H1 (cell line): ENCODE measurements around the gene UBE2E2. TPM values are rescaled to one million over a fixed set of nuclear protein-coding genes. Genes with fewer than 3 reads are reported as not detected.
A peak's percentile ranks its signal among the peaks of the same experiment; 100 is the strongest.

Experiments
- CTCF ChIA-PET: fragments of 300-600 bp; sonication (Branson Sonifier 250); formaldehyde crosslinking; loops from one replicate; lab custom pipeline; 2021; ENCODE audit not compliant: partially characterized antibody; lab: Charles Lee
- POLR2A ChIA-PET: fragments of 300-600 bp; sonication (Branson Sonifier 250); formaldehyde crosslinking; loops from one replicate; lab custom pipeline; 2021; ENCODE audit warnings: inconsistent platforms; ENCODE audit not compliant: partially characterized antibody; lab: Charles Lee
- DNase-seq, 2 experiments: peaks; one replicate each; pipeline versions ENCODE4 v3.0.0 to v3.0.0-alpha.2; 2010 to 2022; ENCODE audit warnings: low spot score in 2 of 2, low read depth in 1 of 2, mixed read lengths in 1 of 2
- FAIRE-seq: peaks from 2 replicates; lab custom pipeline; 2011; peaks lifted over from hg19 to GRCh38; lab: Jason Lieb, UNC
- H2AFZ ChIP-seq: 2 replicates; pipeline ENCODE4 v1.8.1; 2012; ENCODE audit warnings: low read length, inconsistent platforms
- H2AK5ac ChIP-seq: 2 replicates; pipeline ENCODE4 v1.6.1; 2013; ENCODE audit warnings: low read depth, low read length
- H2BK120ac ChIP-seq: replicated peaks from 2 replicates; pipeline ENCODE3; 2013; ENCODE audit warnings: low read depth, low read length, inconsistent platforms
- H2BK12ac ChIP-seq: 2 replicates; pipeline ENCODE4 v1.6.1; 2013; ENCODE audit warnings: low read depth, low read length
- H2BK15ac ChIP-seq: 2 replicates; pipeline ENCODE4 v1.6.1; 2013; ENCODE audit warnings: low read length
- H2BK20ac ChIP-seq: 2 replicates; pipeline ENCODE4 v1.6.1; 2013; ENCODE audit warnings: low read length
- H2BK5ac ChIP-seq: 2 replicates; pipeline ENCODE4 v1.6.1; 2013; ENCODE audit warnings: low read depth, low read length
- H3K14ac ChIP-seq: 2 replicates; pipeline ENCODE4 v1.6.1; 2013; ENCODE audit warnings: inconsistent platforms; ENCODE audit not compliant: insufficient read length
- H3K18ac ChIP-seq: 2 replicates; pipeline ENCODE4 v1.6.1; 2013; ENCODE audit warnings: low read length; ENCODE audit errors: extremely low read depth
- H3K23ac ChIP-seq: 2 replicates; pipeline ENCODE4 v1.6.1; 2013; ENCODE audit warnings: inconsistent platforms; ENCODE audit not compliant: insufficient read length
- H3K23me2 ChIP-seq: 2 replicates; pipeline ENCODE4 v1.6.1; 2013; ENCODE audit warnings: low read depth, low read length
- H3K27ac ChIP-seq: 2 replicates; pipeline ENCODE4 v1.6.1; 2011; ENCODE audit warnings: low read depth, low read length, inconsistent platforms
- H3K27me3 ChIP-seq, 4 experiments: replicated peaks in 1 of 4; 1 replicate in 1 of 4; 2 replicates in 3 of 4; pipeline versions ENCODE4 v1.6.1 to v1.8.1; 2011 to 2013; ENCODE audit warnings: low read length in 3 of 4, mild to moderate bottlenecking in 3 of 4, inconsistent platforms in 2 of 4, mixed read lengths in 2 of 4, moderate library complexity in 1 of 4; ENCODE audit not compliant: control insufficient read depth in 3 of 4, insufficient read depth in 3 of 4; ENCODE audit errors: extremely low read depth in 1 of 4
- H3K36me3 ChIP-seq, 4 experiments: 2 replicates each; pipeline versions ENCODE4 v1.6.1 to v1.8.1; 2011 to 2013; ENCODE audit warnings: mild to moderate bottlenecking in 4 of 4, low read length in 3 of 4, moderate library complexity in 2 of 4, control low read depth in 1 of 4, inconsistent platforms in 1 of 4; ENCODE audit not compliant: insufficient read depth in 4 of 4, control insufficient read depth in 2 of 4
- H3K4ac ChIP-seq: replicated peaks from 2 replicates; pipeline ENCODE3; 2013; ENCODE audit warnings: low read length, low read depth, mixed read lengths, inconsistent platforms; ENCODE audit not compliant: insufficient read length
- H3K4me1 ChIP-seq, 4 experiments: replicated peaks in 1 of 4; 1 replicate in 1 of 4; 2 replicates in 3 of 4; pipeline versions ENCODE4 v1.6.1 to v1.8.1; 2011 to 2013; ENCODE audit warnings: low read length in 3 of 4, inconsistent platforms in 2 of 4, mixed read lengths in 1 of 4; ENCODE audit not compliant: insufficient read depth in 4 of 4, control insufficient read depth in 3 of 4
- H3K4me2 ChIP-seq, 2 experiments: 2 replicates each; pipeline versions ENCODE4 v1.6.1 to v1.8.1; 2011 to 2013; ENCODE audit warnings: low read depth in 2 of 2, low read length in 2 of 2, control low read depth in 1 of 2, inconsistent platforms in 1 of 2, mild to moderate bottlenecking in 1 of 2; ENCODE audit not compliant: insufficient read depth in 1 of 2
- H3K4me3 ChIP-seq, 4 experiments: fragments of 200-600, 300-600 bp in 1 of 4; sonication (generic), shearing (Covaris generic), sonication (Bioruptor Twin) in 1 of 4; 2 replicates each; pipeline versions ENCODE4 v1.5.1 to v1.8.1; 2011 to 2016; ENCODE audit warnings: low read length in 4 of 4, low read depth in 3 of 4, control low read depth in 2 of 4, inconsistent platforms in 2 of 4, mild to moderate bottlenecking in 2 of 4, mixed read lengths in 1 of 4, moderate library complexity in 1 of 4; ENCODE audit not compliant: insufficient read depth in 2 of 4; ENCODE audit errors: extremely low read depth in 1 of 4
- H3K56ac ChIP-seq: replicated peaks from 2 replicates; pipeline ENCODE3; 2013; ENCODE audit warnings: low read depth, mild to moderate bottlenecking, mixed read lengths, low read length, inconsistent platforms; ENCODE audit not compliant: insufficient read length
- H3K79me1 ChIP-seq: 2 replicates; pipeline ENCODE4 v1.6.1; 2013; ENCODE audit warnings: low read depth, low read length, control low read depth
- H3K79me2 ChIP-seq, 2 experiments: 2 replicates each; pipeline versions ENCODE4 v1.6.1 to v1.8.1; 2012 to 2013; ENCODE audit warnings: low read length in 2 of 2, mild to moderate bottlenecking in 2 of 2, inconsistent platforms in 1 of 2; ENCODE audit not compliant: insufficient read depth in 2 of 2, control insufficient read depth in 1 of 2
- H3K9ac ChIP-seq, 4 experiments: replicated peaks in 1 of 4; 1 replicate in 1 of 4; 2 replicates in 3 of 4; pipeline versions ENCODE4 v1.6.1 to v1.8.1; 2011 to 2013; ENCODE audit warnings: low read depth in 3 of 4, low read length in 3 of 4, control low read depth in 2 of 4, mild to moderate bottlenecking in 2 of 4, moderate library complexity in 2 of 4, inconsistent platforms in 1 of 4; ENCODE audit errors: extremely low read depth in 1 of 4
- H3K9me3 ChIP-seq, 2 experiments: 2 replicates each; pipeline versions ENCODE4 v1.6.1 to v1.8.1; 2012 to 2013; ENCODE audit warnings: mild to moderate bottlenecking in 2 of 2, moderate library complexity in 2 of 2, control low read depth in 1 of 2, inconsistent platforms in 1 of 2, low read depth in 1 of 2, low read length in 1 of 2, mixed read lengths in 1 of 2; ENCODE audit not compliant: insufficient read depth in 2 of 2
- H4K20me1 ChIP-seq, 2 experiments: replicated peaks in 1 of 2; 2 replicates each; pipeline versions ENCODE3 to v1.8.1; 2011 to 2013; ENCODE audit warnings: inconsistent platforms in 2 of 2, low read length in 2 of 2, mild to moderate bottlenecking in 1 of 2; ENCODE audit not compliant: insufficient read depth in 2 of 2, control insufficient read depth in 1 of 2
- H4K5ac ChIP-seq: 2 replicates; pipeline ENCODE4 v1.6.1; 2013; ENCODE audit warnings: low read length, low read depth, mixed read lengths, inconsistent platforms; ENCODE audit not compliant: insufficient read length
- H4K8ac ChIP-seq: 2 replicates; pipeline ENCODE4 v1.8.0; 2013; ENCODE audit warnings: mild to moderate bottlenecking, moderate library complexity, low read length, inconsistent platforms; ENCODE audit not compliant: insufficient read depth; ENCODE audit errors: extremely low read depth
- H4K91ac ChIP-seq: replicated peaks from 2 replicates; pipeline ENCODE3; 2013; ENCODE audit warnings: low read length, mixed read lengths, inconsistent platforms; ENCODE audit not compliant: insufficient read length
- RAD21 ChIP-seq, 2 experiments: IDR thresholded peaks in 1 of 2; conservative IDR thresholded peaks in 1 of 2; 2 replicates each; pipeline ENCODE4 v1.6.1; 2011; ENCODE audit warnings: low read depth in 2 of 2, low read length in 2 of 2, improper control_type of control experiment in 1 of 2, inconsistent platforms in 1 of 2, mild to moderate bottlenecking in 1 of 2, moderate library complexity in 1 of 2
- ZNF274 ChIP-seq: IDR thresholded peaks from 2 replicates; pipeline ENCODE4 v1.7.0; 2012; ENCODE audit warnings: low read length, borderline replicate concordance; ENCODE audit errors: extremely low read depth
- WGBS, 2 experiments: shearing (Covaris generic) in 1 of 2; methylation state at CpG; one replicate each; pipeline versions ENCODE4 v1.1.6 to v1.1.7; 2013 to 2015; ENCODE audit warnings: low lambda C conversion rate in 2 of 2, mixed read lengths in 2 of 2, inconsistent platforms in 1 of 2, low coverage in 1 of 2, missing lambda C conversion rate in 1 of 2; ENCODE audit not compliant: insufficient replicate concordance in 2 of 2, insufficient coverage in 1 of 2, insufficient read length in 1 of 2; ENCODE audit errors: extremely low coverage in 1 of 2, missing lambda C conversion rate in 1 of 2; 5-methylcytosine and 5-hydroxymethylcytosine counted together
- polyA plus RNA-seq, 7 experiments: library from polyadenylated mRNA; depleted of rRNA in 3 of 7; stranded (reverse) in 5 of 7; unstranded in 2 of 7; fragments of >200 nt in 5 of 7; fragments of 200-250 nt in 2 of 7; gene quantifications; 1 replicate in 5 of 7; 2 replicates in 1 of 7; 4 replicates in 1 of 7; pipeline versions ENCODE4 v1.2.1 to v1.2.3, GENCODE V29; 2011 to 2013; ENCODE audit warnings: missing spikeins in 2 of 7, mixed read lengths in 2 of 7
- total RNA-seq: library from RNA; stranded (reverse); fragmentation: NEBNext Ultra II Directional; extraction: Animal tissue kit (Norgen Biotek cat#: 25700); gene quantifications from 2 replicates; pipeline ENCODE4 v1.2.1, GENCODE V29; 2021
- TF ChIP-seq, protein P1 (sequence below), 3 experiments: IDR thresholded peaks; 1 replicate in 2 of 3; 2 replicates in 1 of 3; pipeline versions ENCODE4 v1.5.1 to v1.6.1; 2011; ENCODE audit warnings: low read length in 3 of 3, mild to moderate bottlenecking in 3 of 3, inconsistent platforms in 2 of 3, low read depth in 1 of 3, moderate library complexity in 1 of 3; ENCODE audit not compliant: insufficient read depth in 1 of 3; ENCODE audit errors: control extremely low read depth in 1 of 3

UBE2E2 gene
- total and polyA plus RNA-seq, 2 of the 8 experiments (the other 6 are each of a cell fraction or from before 2014, with no cell fraction given) = 57.6 to 70.6 TPM

DNA sequence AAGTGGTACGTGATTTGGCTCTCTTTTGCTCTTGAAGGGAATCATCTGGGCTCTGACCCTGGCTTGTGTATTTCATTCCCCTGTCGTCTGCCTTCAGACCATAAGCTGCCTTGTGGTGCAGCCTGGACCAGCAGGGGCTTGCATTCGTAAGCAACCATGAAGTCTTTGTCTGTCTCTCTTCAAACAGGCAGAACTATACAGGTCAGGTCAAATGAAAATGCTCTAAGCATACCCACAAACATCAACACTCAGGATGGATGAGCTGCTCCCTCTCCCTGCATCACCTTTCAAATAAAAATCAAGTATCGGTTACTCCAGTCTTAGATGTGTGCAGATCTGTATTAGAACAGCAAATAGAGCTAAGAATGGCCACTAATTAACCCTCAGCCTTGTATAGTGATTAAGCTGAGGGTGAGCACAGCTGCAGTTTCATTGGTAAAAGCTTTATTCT, 334.0 kb downstream of the UBE2E2 start:
- TF ChIP-seq RAD21 (IDR thresholded peaks at IDR 0.05 in 1 of 2, conservative IDR thresholded peaks at IDR 0.05 in 1 of 2; ENCODE audit: low read depth in 2 of 2, low read length in 2 of 2) = 0 out of 4 replicates have a peak, but pooled peaks have one; percentile 3 to 19
- no peak for TF ChIP-seq ZNF274
- TF ChIP-seq, protein P1, sequence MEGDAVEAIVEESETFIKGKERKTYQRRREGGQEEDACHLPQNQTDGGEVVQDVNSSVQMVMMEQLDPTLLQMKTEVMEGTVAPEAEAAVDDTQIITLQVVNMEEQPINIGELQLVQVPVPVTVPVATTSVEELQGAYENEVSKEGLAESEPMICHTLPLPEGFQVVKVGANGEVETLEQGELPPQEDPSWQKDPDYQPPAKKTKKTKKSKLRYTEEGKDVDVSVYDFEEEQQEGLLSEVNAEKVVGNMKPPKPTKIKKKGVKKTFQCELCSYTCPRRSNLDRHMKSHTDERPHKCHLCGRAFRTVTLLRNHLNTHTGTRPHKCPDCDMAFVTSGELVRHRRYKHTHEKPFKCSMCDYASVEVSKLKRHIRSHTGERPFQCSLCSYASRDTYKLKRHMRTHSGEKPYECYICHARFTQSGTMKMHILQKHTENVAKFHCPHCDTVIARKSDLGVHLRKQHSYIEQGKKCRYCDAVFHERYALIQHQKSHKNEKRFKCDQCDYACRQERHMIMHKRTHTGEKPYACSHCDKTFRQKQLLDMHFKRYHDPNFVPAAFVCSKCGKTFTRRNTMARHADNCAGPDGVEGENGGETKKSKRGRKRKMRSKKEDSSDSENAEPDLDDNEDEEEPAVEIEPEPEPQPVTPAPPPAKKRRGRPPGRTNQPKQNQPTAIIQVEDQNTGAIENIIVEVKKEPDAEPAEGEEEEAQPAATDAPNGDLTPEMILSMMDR (IDR thresholded peaks at IDR 0.05; ENCODE audit: control extremely low read depth in 1 of 3, insufficient read depth in 1 of 3, low read depth in 1 of 3, low read length in 3 of 3) = peak in 1 of 3 experiments; percentile 15; a peak in 1 of 4 replicates

More for the DNA sequence above, 334.0 kb downstream of the UBE2E2 start:
- no peak overlapping the region for H3K18ac ChIP-seq
- H3K4me1 ChIP-seq = peaks cover 0 to 7% (median 2%) of the 10 kb centered on the region in 4 experiments; a peak in 4 of 7 replicates
- no peak overlapping the region for H2BK12ac ChIP-seq
- CTCF ChIA-PET = interaction anchor here (0.8 to 1.6 kb wide), 2 partner anchors 17 to 129 kb away, joined by 3 to 5 read pairs; no protein-coding TSS in a partner anchor
- H2BK120ac ChIP-seq = no peak overlapping the region
- no peak overlapping the region for H2BK20ac ChIP-seq
- H2BK5ac ChIP-seq = no peak overlapping the region
- H4K91ac ChIP-seq = no peak overlapping the region
- H3K9me3 ChIP-seq = no peaks in the 10 kb centered on the region
- H3K14ac ChIP-seq = no peak overlapping the region
- no peak overlapping the region for H2AK5ac ChIP-seq
- no peak overlapping the region for H2BK15ac ChIP-seq
- DNase-seq = no peak
- H3K79me1 ChIP-seq = no peaks in the 10 kb centered on the region
- no peak overlapping the region for H3K9ac ChIP-seq
- H3K4me2 ChIP-seq = peak overlapping the region in 1 of 2 experiments; percentile 9; a peak in 2 of 4 replicates
- POLR2A ChIA-PET = interaction anchor here (0.8 kb wide), 1 partner anchor 380 kb away, joined by 3 read pairs; the partner anchor contains the start of genes NKIRAS1 and RPL15
- FAIRE-seq = peak; percentile 83
- no peak overlapping the region for H3K23ac ChIP-seq
- H2AFZ ChIP-seq = no peak overlapping the region
- no peak overlapping the region for H3K56ac ChIP-seq
- no peaks in the 10 kb centered on the region for H3K79me2 ChIP-seq
- H4K20me1 ChIP-seq = no peaks in the 10 kb centered on the region
- no peaks in the 10 kb centered on the region for H3K36me3 ChIP-seq
- no peaks in the 10 kb centered on the region for H3K23me2 ChIP-seq
- no peak overlapping the region for H4K8ac ChIP-seq
- H4K5ac ChIP-seq = no peak overlapping the region
- 49% methylated on average over 4 of the region's 4 CpGs; no CpG with 5 or more reads in 1 of the 2 experiments for WGBS, 2 experiments
- no peak overlapping the region; a peak in 1 of 8 replicates for H3K4me3 ChIP-seq
- no peak overlapping the region for H3K4ac ChIP-seq
- H3K27me3 ChIP-seq = no peaks in the 10 kb centered on the region
- no peak overlapping the region for H3K27ac ChIP-seq
